Measurements from ENCODE around the gene NAP1L4.

Gene NAP1L4

GRCh38 chr11:2945757-2946287 lies 46.3 kb downstream of the NAP1L4 start:
- in situ Hi-C loops (cut with HindIII; ENCODE audit: low sequenced_read_pairs) = no loop called here
- TF ChIP-seq CTCF (IDR thresholded peaks at IDR 0.05; ENCODE audit: low read depth, low read length) = no peak
- no peak for DNase-seq (ENCODE audit: low read depth, low spot score)
- H3K4me3 ChIP-seq (ENCODE audit: low read depth, low read length) = no peak overlapping the region

- peak; percentile 93 for DNase-seq (ENCODE audit: low read depth, low spot score)
These were observed 46.9 kb downstream of the NAP1L4 start for GRCh38 chr11:2945031-2945756.

GRCh38 chr11:2944530-2944929 lies 47.6 kb downstream of the NAP1L4 start:
- in situ Hi-C loops (cut with HindIII; ENCODE audit: low sequenced_read_pairs) = no loop called here
- TF ChIP-seq CTCF (IDR thresholded peaks at IDR 0.05; ENCODE audit: low read depth, low read length) = no peak
- no peak for DNase-seq (ENCODE audit: low read depth, low spot score)
- no peak overlapping the region for H3K4me3 ChIP-seq (ENCODE audit: low read depth, low read length)

More at GRCh38 chr11:2945031-2945756, 46.9 kb downstream of the NAP1L4 start:
- in situ Hi-C loops (cut with HindIII; ENCODE audit: low sequenced_read_pairs) = no loop called here
- no peak for TF ChIP-seq CTCF (IDR thresholded peaks at IDR 0.05; ENCODE audit: low read depth, low read length)
- peak overlapping the region; percentile 23 for H3K4me3 ChIP-seq (ENCODE audit: low read depth, low read length)

- in situ Hi-C loops (cut with HindIII; ENCODE audit: low sequenced_read_pairs) = no loop called here
- no peak for TF ChIP-seq CTCF (IDR thresholded peaks at IDR 0.05; ENCODE audit: low read depth, low read length)
- no peak for DNase-seq (ENCODE audit: low read depth, low spot score)
- no peak overlapping the region for H3K4me3 ChIP-seq (ENCODE audit: low read depth, low read length)
These were observed 48.4 kb downstream of the NAP1L4 start for GRCh38 chr11:2943711-2944118.

GRCh38 chr11:2942872-2943710 lies 49.0 kb downstream of the NAP1L4 start:
- in situ Hi-C loops (cut with HindIII; ENCODE audit: low sequenced_read_pairs) = no loop called here
- no peak for DNase-seq (ENCODE audit: low read depth, low spot score)
- no peak for TF ChIP-seq CTCF (IDR thresholded peaks at IDR 0.05; ENCODE audit: low read depth, low read length)
- H3K4me3 ChIP-seq (ENCODE audit: low read depth, low read length) = no peak overlapping the region

GRCh38 chr11:2942447-2942846 lies 49.7 kb downstream of the NAP1L4 start:
- no peak for DNase-seq (ENCODE audit: low read depth, low spot score)
- TF ChIP-seq CTCF (IDR thresholded peaks at IDR 0.05; ENCODE audit: low read depth, low read length) = no peak
- no peak overlapping the region for H3K4me3 ChIP-seq (ENCODE audit: low read depth, low read length)
- in situ Hi-C loops (cut with HindIII; ENCODE audit: low sequenced_read_pairs) = no loop called here
